Tibial nerve (tissue), 4 donors: Measurements from ENCODE around the gene TBL1XR1.

Experiments used
- CTCF ChIP-seq, 5 experiments: fragments of 200-600 bp in 3 of 5; fragments of 450-650 bp in 2 of 5; sonication (generic) in 3 of 5; IDR thresholded peaks; one replicate each; pipeline ENCODE4 v1.5.1; 2016 to 2019; ENCODE audit warnings: antibody characterized with exemption in 5 of 5, mild to moderate bottlenecking in 3 of 5, moderate library complexity in 2 of 5
- EP300 ChIP-seq, 2 donors: sonication (generic); formaldehyde crosslinking; IDR thresholded peaks; one replicate each; pipeline ENCODE4 v1.6.1; 2017; ENCODE audit warnings: antibody characterized with exemption in 2 of 2, mild to moderate bottlenecking in 1 of 2
- POLR2A ChIP-seq, 2 donors: fragments of 450-650 bp; IDR thresholded peaks; one replicate each; pipeline ENCODE4 v1.6.1; 2017; ENCODE audit warnings: antibody characterized with exemption in 2 of 2, mild to moderate bottlenecking in 2 of 2, moderate library complexity in 2 of 2

GRCh38 chr3:177119829-177120228 lies 77.5 kb downstream of the TBL1XR1 start:
- TF ChIP-seq CTCF (IDR thresholded peaks at IDR 0.05) (no peak), POLR2A (IDR thresholded peaks at IDR 0.05) (no peak), EP300 (IDR thresholded peaks at IDR 0.05) (no peak)
